Measurements from ENCODE around the gene EFL1.
"Not testable (repeated sequence)": the region's sequence is repeated elsewhere in the genome, so short reads cannot be mapped to it uniquely, and the experiment has no call there.

EFL1 gene

DNA sequence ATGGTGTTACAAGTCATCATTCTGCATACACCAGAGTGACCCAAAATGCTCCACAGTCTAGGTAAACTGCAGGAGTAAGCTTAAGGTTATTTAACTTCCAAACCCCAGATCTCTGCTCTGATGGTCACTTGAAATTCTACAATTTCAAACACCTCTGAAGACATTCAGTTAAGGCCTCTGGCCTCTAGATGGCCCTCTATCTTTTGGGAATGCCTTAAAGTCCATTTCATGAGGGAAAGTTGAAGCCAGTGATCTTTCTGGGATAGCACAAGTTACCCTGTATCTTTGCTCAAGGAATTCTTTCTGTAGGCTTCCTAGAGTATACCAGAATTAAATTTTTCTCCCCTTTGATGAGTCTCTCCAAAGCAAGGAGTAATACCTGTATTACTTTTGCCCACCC, 18.7 kb upstream of the EFL1 start:
- DNase-seq (ENCODE audit: low read depth in 2 of 2): not testable (repeated sequence)

DNA sequence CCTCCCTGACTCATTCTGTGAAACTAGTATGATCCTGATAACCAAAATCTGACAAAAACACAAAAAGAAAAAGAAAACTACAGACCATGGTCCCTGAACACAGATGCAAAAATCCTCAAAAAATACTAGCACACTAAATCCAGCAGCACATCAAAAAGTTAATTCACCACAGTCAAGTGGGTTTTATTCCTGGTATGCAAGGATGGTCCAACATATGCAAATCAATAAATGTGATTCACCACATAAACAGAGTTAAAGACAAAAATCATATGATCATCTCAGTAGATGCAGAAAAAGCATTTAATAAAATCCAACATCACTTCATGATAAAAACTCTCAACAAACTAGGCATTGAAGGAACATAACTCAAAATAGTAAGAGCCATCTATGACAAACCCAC, 12.9 kb upstream of the EFL1 start:
- DNase-seq (ENCODE audit: low read depth in 2 of 2): no peak

- DNase-seq (ENCODE audit: low read depth in 2 of 2): no peak
Measured at GRCh38 chr15:82272154-82272553, 9.6 kb upstream of the EFL1 start.

DNA sequence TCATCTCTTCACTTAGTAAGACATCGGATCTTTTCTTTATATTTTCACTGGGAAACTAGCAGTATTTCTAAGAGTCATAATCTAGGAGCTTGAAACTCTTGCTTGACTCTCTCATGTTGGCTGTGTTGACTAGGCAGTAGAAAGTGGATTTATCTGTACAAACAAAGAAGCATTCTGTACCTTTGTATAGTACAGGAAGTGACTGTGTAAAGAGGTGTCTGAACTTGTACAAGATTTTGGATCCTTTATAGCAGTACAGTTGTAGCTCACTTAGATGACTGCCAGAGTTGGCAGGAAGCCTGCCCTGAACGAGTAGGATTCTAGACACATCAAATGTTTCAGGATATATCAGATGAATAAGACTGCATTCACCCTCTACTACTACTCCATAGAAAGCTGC, 5.9 kb upstream of the EFL1 start:
- DNase-seq (ENCODE audit: low read depth in 2 of 2): not testable (repeated sequence)

- not testable (repeated sequence) for DNase-seq (ENCODE audit: low read depth in 2 of 2)
Measured at GRCh38 chr15:82267137-82267536, 4.6 kb upstream of the EFL1 start.

DNA sequence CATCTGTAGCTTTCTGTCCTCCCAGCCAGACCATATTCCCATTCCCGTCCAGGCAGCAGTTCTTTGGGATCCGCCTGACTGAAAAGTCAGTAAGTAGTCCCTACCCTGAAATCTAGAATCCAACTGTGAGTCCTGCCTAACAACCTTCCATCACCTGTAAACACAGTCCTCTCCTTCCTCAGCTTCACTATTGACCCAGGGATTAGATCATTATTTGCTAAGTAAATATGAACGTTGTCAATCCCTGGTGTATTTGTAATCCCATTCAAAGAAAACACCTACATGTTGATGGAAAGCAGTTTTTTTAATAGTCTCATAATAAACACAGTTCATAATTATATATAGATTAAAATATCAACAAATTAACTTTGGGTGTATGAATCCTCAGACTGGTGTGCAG, 816 bp upstream of the EFL1 start:
- DNase-seq (ENCODE audit: low read depth in 2 of 2): no peak

- DNase-seq (ENCODE audit: low read depth in 2 of 2): not testable (repeated sequence)
Measured at GRCh38 chr15:82261566-82262421, 740 bp downstream of the EFL1 start.

DNA sequence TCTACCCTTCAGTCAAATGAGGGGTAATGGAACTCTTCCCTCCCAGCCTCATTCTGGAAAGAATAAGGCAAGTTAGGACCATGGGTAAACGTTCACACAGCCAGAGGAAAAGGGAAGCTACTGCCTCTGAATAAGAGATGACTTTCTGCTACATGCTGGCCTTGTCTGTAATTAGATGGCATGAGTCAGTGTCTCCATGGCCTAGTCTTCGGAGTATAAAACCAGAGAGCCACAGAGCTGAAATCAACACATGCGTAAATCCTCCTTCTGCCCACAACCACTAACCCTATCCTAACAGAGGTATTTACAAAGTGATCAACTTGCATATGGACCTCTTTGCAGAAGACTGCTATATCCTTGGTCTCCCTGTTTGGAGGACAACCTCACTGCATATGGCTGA, 14.3 kb downstream of the EFL1 start:
- not testable (repeated sequence) for DNase-seq (ENCODE audit: low read depth in 2 of 2)

DNA sequence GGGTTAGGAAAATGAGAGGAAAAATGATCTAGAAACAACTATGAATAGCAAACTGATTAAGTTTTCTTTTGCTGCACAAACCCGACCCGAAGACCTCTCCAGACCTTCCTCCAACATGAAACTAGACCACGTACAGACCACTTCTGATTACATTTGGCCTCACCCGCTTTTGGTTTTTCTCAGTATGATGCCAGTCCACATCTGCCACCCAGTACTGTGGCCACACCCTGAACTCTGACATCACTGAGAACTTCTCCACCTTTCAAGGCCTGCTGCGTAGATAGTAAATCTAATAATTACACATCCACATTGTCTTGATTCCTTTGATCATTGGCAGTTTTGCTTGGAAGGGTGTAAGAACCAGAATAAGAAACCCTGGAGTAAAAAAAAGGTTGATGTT, 16.6 kb downstream of the EFL1 start:
- not testable (repeated sequence) for DNase-seq (ENCODE audit: low read depth in 2 of 2)

DNA sequence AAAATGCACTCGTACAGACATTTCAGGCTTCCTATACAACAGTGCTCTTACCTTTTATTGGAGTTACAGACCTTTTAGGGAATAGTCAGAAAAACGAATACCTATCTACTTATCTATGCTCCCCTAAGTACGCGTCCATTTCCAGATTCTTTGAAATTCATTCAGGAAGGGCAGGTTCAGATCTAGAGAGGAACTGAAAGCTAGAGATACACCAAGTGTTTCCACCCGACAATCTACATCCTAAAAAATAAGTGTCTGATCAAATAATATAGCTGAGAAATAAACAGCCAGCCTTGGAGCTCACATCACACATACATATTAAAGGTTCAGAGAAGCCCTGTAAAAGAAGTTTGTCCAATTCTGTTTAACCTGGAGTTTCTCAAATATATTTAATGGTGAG, 18.9 kb downstream of the EFL1 start:
- DNase-seq (ENCODE audit: low read depth in 2 of 2): not testable (repeated sequence)

- not testable (repeated sequence) for DNase-seq (ENCODE audit: low read depth in 2 of 2)
Measured at GRCh38 chr15:82241836-82242499, 20.6 kb downstream of the EFL1 start.

DNA sequence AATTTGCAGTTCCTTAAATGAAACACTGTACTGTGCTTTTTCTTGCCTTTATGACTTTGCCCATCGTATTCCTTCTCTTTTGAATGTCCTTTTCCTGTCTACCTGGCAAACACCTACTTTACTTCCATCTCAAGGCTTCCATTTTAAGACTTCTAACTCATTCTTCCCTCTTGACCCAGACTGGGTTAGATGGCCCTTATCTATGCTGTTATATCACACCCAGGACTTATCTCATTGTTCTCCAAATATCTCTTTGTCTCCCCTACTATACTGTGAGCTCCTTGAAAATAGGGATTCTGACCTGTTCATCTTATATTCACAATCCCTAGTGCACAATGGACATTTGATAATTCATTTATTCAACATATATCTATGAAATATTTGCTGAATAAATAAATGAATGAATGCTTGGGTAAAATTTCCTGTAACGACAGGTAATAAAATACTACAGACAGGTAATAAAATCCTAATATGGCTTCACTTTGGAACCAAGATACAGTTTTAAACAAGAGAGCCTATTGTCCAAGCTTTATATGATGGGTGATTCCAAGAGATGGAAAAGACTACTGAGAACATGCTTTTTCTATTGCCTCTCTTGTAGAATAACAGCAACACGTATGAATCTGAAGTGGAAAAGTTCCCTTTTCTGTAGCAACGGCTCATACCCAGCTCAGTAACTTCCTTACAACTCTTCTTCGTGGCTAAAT, 22.7 kb downstream of the EFL1 start:
- no peak for DNase-seq (ENCODE audit: low read depth in 2 of 2)

DNA sequence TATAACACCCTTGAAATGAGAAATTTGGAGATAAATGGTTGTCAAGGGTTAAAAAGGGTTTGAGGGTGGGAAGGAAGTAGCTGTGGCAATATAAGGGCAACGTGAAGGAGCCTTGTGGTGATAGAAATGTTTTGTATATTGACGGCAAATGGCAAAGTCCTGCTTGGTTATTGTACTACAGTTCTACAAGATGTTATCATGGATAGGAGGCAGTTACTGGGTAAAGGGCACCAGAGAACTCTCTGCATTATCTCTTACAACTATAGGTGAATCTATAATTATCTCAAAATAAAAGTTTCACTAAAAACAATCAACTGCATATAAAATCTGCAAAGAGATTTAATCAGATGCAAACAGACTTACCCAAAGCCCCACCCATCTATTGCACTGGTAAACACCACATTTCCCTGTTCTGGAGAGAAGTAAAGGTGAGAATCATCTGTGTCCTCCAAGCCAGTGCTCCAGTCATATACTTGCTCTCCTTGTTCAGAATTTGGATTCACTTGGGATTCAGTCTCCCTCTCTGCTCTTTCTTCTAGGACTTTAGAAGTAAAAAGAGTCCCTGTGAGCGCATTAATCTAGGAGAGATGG, 24.5 kb downstream of the EFL1 start:
- not testable (repeated sequence) for DNase-seq (ENCODE audit: low read depth in 2 of 2)

GRCh38 chr15:82231842-82232241, 30.7 kb downstream of the EFL1 start:
- DNase-seq (ENCODE audit: low read depth in 2 of 2): no peak

DNA sequence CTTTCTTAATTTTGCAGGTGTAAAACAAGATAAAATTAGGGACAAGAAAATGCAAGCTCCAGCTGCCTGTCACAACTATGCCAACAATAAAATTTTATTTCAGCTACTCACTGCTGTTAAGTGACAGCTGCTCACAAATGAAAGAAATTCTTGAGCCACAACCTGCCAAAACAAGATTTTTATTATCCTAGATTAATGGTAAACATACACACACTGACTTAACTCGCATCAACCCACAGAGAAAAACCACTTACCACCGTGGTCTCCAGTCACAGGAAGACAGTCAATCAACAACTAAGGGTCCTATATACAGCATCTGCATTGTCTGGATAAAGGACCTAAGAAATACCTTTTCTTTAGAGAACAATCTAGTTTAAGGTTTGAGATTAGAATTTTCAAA, 31.3 kb downstream of the EFL1 start:
- DNase-seq (ENCODE audit: low read depth in 2 of 2): no peak

- no peak for DNase-seq (ENCODE audit: low read depth in 2 of 2)
Measured at GRCh38 chr15:82228750-82229149, 33.8 kb downstream of the EFL1 start.

GRCh38 chr15:82221535-82221934, 41.0 kb downstream of the EFL1 start:
- DNase-seq (ENCODE audit: low read depth in 2 of 2): not testable (repeated sequence)

- DNase-seq (ENCODE audit: low read depth in 2 of 2): not testable (repeated sequence)
Measured at GRCh38 chr15:82216092-82216491, 46.4 kb downstream of the EFL1 start.

- DNase-seq (ENCODE audit: low read depth in 2 of 2): not testable (repeated sequence)
Measured at GRCh38 chr15:82212201-82212600, 50.3 kb downstream of the EFL1 start.

DNA sequence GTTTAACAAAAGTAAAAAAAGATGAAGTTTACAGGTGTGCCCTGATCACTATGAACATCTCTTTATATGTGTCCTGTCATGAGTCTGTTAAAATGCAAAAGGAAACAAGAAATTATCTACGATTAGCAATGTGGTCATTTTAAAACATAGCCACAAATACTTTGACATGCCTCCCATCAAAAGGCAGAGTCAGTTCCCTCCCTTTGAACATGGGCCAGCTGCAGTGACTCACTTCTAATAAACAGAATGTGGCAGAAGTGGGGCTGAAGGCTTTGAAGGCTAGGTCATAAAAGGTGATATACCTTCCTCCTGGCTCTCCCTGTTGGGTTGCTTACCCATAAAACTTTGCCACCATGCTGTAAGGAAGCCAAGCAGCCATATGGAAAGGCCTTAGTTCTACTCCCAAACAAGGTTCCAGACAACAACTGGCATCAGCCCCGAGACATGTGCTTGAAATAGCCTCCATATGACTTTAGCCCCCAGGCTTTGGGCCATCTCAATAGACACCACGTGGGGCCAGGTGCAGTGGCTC, 52.4 kb downstream of the EFL1 start:
- not testable (repeated sequence) for DNase-seq (ENCODE audit: low read depth in 2 of 2)

GRCh38 chr15:82204575-82204974, 58.0 kb downstream of the EFL1 start:
- not testable (repeated sequence) for DNase-seq (ENCODE audit: low read depth in 2 of 2)
